Spleen (tissue), 7 donors: ENCODE measurements around the gene ZNF714.

Source experiments
- POLR2A ChIP-seq, 3 donors: fragments of 450-650 bp; IDR thresholded peaks; one replicate each; pipeline ENCODE4 v1.5.1; 2017; ENCODE audit warnings: antibody characterized with exemption in 3 of 3, mild to moderate bottlenecking in 1 of 3
- TF ChIP-seq, protein P1 (sequence below), 11 experiments: fragments of 200-600 bp in 7 of 11; fragments of 450-650 bp in 4 of 11; sonication (generic) in 4 of 11; IDR thresholded peaks in 8 of 11; conservative IDR thresholded peaks in 3 of 11; 1 replicate in 7 of 11; 2 replicates in 4 of 11; pipeline versions ENCODE4 v1.4.0 to v1.8.0; 2016 to 2021; ENCODE audit warnings: antibody characterized with exemption in 11 of 11, inconsistent platforms in 4 of 11, mild to moderate bottlenecking in 1 of 11
- donor health status: DM: no; HTN: no; CAD: no; lungs with moderate emphysema.
- donor health status: DM: no; HTN: no; CAD: no.
- donor health status: DM: no; HTN: no; CAD: no.

DNA sequence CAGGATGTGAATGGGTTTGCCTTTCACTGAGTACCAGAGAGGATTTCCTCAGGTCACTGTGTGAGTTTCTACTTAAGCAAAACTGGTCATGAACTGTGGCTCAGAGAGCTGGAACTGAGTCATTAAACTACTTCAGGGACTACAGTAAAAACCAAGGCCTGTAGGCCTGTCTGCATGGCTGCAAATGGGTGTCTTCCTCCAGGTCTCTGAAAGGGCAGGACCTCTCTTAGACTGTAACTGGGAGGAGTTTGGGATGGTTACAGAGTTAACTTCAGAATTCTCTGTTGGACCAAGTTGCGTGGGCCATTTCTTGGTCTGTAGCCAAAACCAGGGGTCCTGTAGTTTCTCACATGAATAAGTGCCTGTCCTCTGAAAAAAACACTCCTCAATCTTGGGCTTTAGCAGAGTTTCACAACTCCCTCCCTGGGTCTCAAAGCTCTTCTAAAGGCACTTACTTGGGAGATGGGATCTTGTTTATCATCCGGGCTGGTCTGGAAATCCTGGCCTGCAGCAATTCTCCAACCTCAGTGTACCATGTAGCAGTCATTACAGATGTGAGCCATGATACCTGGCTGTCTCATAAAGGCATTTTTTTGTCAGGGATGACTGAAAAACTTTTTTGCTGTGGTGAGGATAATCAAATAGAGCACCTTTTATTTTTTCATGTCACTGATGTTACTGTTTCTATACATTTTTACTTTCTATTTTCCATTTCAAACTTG, 19.7 kb downstream of the ZNF714 start:
- TF ChIP-seq, protein P1, sequence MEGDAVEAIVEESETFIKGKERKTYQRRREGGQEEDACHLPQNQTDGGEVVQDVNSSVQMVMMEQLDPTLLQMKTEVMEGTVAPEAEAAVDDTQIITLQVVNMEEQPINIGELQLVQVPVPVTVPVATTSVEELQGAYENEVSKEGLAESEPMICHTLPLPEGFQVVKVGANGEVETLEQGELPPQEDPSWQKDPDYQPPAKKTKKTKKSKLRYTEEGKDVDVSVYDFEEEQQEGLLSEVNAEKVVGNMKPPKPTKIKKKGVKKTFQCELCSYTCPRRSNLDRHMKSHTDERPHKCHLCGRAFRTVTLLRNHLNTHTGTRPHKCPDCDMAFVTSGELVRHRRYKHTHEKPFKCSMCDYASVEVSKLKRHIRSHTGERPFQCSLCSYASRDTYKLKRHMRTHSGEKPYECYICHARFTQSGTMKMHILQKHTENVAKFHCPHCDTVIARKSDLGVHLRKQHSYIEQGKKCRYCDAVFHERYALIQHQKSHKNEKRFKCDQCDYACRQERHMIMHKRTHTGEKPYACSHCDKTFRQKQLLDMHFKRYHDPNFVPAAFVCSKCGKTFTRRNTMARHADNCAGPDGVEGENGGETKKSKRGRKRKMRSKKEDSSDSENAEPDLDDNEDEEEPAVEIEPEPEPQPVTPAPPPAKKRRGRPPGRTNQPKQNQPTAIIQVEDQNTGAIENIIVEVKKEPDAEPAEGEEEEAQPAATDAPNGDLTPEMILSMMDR (IDR thresholded peaks at IDR 0.05 in 8 of 11, conservative IDR thresholded peaks at IDR 0.05 in 3 of 11) = no peak
- no peak for TF ChIP-seq POLR2A (IDR thresholded peaks at IDR 0.05)
